Stimulated activated CD8-positive, alpha-beta memory T cell treated with anti-CD3 and anti-CD28 coated beads, Interleukin-12 subunit alpha, Interleukin-12 subunit beta, amount 100 ng/mL, for 24 hours (primary cell): ENCODE data around the gene TRIM63.

ENCODE experiments used
- DNase-seq: peaks from one replicate; pipeline ENCODE4 v3.0.0-alpha.2; 2020; ENCODE audit errors: extremely low read depth

Gene TRIM63

DNA sequence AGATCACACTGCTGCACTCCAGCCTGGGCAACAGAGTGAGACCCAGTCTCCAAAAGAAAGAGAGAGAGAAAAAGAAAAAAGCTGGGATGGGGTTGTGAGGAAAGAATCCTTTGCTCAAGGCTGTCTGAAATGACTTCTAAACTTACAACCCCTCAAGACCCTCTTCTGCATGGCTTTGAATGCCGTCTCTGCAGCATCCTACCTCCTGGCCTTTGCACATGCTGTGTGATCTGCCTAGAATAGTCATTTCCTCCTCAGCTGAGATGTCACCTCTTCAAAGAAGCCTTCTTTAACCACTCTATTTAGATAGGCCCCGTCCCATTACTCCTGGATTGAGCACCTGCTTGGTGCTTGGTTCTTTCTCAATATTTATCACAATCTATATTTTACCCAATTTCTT is 17.4 kb upstream of the TRIM63 start:
- no peak for DNase-seq

GRCh38 chr1:26084091-26084561 is 16.7 kb upstream of the TRIM63 start:
- no peak for DNase-seq

DNA sequence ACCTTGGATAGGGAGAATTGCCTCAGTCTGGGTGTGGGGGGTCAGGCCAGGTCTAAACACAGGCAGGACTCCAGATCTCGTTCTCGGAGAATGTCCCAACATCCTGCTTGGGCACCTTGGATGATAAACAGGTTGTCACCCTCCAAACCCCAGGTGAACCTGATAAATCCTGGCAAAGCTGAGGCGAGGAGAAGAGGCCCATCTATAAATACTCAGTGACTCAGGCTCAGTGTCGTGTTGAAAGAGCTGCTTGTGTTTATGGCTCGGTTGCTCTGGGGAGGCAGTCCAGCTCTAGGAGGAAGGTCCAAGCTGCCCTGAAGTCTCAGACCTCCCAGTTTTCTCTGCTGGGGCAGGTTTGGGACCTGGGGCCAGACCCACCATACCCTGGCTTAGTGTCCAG is 15.8 kb upstream of the TRIM63 start:
- no peak for DNase-seq

DNA sequence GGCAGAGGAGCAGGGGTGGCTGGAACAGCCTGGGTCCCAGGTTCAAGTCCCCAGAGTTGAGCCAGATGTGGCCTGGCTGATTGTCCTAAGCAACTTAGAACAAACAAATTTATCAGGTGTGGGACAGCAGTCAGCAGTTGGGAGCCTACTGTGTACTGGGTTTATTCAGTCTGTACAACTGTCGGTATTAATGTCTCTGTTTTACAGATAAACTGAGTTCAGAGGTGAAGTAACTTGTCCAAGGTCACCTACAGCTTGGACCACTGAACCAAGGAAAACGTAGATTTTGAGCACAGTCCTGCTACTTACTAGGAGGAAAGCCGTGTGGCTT is 14.6 kb upstream of the TRIM63 start:
- DNase-seq = no peak

DNA sequence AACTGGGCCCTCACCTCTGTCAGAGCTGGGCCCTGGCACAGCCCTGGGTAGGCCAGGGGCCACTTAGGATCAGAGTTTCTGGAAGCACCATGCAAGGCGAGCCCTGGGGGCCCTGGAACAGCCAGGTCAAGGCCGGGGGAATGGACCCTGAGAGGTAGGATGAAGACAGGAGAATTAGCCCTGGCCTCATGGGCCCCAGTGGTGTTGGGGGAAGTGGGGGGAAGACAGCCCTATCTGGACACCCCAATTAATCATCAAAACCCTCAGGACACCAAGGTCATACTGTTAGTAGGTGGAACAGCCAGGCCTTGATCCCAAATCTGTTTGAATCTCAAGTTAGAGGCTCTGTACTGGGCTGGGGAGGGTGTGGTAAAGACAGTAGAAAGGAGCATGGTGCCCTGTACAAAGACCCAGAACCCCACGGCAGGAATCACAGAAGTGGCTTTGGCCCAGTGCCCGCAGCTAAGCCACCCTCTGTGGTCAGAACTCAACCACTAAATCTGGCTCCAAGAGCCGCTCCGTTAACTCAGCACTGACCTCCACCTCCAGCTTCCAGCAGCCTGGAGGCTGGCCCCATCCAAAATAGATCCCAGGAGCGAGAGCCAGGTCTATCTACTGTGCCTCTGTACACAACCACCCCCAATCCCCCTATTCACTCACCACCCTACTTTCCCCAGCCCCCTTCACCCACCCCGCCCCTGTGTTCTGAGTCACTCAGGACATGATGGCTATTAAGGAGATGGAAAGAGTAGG is 14.0 kb upstream of the TRIM63 start:
- DNase-seq = no peak

DNA sequence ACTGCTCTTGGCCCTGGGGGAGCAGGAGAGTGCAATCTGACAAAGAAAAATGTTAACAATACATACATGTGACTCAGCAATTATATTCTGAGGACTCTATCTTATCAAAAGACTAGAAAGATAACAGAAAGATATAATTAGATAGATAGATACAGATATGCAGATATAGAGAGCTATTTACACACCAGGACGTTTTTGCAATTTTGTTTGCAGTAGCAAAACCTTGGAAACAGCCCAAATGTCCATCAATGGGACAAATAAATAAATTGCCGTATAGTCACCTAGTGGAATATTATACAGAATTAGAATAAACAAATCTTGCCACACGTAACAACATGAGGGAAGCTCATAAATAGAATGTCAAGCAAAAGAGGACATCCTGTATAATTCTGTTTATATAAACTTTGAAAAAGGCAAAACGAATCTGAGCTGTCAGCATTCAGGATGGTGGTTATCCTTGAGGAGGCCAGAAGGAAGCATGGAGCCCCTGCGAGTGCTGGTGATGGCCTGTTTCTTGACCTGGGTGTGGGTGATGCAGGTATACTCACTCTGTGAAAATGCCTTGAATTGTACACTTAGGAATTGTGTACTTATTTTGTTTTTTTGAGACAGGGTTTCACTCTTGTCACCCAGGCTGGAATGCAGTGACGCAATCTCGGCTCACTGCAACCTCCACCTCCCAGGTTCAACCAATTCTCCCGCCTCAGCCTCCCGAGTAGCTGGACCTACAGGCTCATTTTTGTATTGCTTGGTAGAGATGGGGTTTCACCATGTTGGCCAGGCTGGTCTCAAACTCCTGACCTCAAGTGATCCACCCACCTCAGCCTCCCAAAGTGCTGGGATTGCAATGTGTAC is 12.8 kb upstream of the TRIM63 start:
- no peak for DNase-seq

- no peak for DNase-seq
Measured at GRCh38 chr1:26079178-26079563, 11.7 kb upstream of the TRIM63 start.

- DNase-seq = no peak
Measured at GRCh38 chr1:26078286-26079177, 11.1 kb upstream of the TRIM63 start.

DNA sequence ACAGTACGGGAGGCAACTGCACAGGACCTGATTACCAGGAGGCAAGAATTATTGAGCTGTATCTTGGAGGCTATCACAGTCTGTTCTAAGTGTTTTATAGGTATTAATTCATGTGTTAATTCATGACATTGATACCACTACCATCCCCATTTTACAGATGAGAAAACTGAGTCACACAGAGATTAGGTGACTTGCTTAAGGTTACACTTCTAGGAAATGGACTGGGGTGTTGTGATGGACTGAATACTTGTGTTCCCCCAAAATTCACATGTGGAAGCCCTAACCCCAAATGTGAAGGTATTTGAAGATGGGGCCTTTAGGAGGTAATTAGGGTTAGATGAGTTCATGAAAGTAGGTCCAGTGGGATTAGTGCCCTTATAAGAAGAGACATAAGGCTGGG is 10.1 kb upstream of the TRIM63 start:
- no peak for DNase-seq

DNA sequence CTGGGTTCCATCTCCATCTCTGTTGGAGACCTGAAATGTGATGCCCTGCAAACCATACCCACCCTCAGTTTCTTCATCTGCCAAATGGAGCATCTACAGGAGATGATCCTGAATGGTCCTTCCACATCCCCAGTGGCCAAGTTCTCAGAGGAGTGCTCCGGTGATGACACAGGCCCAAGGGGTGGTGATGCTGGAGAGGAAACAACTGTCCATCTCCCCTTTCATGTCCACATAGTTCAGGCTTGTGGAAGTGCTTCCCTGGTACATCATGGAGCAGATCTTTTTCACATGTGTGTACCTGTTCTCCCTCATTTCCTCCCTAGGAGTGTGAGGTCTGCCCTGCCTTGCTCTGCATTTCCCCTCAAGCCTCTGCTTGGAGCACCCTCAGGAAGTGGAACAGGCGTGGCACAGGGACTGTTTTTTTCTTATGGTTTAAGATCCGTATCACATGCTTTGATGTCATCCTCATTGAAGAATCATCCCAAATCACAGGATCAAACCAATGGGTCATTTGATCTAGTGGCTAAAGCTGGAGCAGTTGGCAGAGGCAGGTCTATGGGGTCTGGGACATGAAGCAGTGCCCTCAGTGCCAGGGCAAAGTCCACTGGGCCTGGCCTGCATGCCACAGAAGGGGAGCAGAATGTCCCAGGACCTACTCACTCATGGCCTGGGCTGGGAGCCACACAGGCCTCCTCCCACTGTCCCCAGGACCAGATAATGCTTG is 8.2 kb upstream of the TRIM63 start:
- DNase-seq = no peak

DNA sequence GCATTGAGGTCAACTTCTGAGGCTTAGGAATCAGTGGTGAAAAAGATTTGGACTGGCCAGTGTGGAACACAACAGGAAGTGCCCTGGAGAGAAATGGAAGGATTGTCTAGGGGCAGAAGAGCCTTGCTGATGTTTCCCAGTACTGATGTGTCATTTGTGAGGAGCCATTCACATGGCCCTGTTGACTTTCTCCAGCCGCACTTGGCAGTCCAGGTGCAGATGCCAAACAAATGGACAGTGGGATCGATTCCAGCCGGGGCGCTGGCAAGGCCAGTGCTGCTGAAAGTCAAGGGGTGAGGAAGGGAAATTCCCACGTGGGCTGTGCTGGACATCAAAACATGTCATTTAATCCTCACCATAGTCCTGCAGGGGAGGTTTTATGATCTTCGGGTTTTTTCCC is 4.9 kb upstream of the TRIM63 start:
- DNase-seq = no peak

GRCh38 chr1:26070963-26071342 is 3.5 kb upstream of the TRIM63 start:
- DNase-seq = no peak

GRCh38 chr1:26070296-26070962 is 3.0 kb upstream of the TRIM63 start:
- no peak for DNase-seq

DNA sequence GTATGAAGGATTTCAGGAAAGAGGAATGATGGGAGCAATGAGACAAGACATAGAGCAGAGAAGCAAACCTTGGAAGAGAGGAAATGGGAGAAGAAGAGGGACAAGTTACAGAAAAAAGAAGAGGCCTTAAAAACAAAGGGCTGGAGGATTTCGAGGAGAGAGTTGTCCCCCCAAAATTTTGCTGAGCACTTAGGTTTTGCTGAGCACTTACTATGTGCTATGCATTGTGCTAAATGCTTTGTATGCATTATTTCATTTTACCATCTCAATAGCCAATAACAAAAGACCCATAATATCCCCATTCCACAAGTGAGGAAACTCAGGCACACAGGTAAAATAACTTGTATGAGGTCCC is 2.5 kb upstream of the TRIM63 start:
- DNase-seq = no peak

GRCh38 chr1:26066857-26067256 is 573 bp downstream of the TRIM63 start:
- no peak for DNase-seq

DNA sequence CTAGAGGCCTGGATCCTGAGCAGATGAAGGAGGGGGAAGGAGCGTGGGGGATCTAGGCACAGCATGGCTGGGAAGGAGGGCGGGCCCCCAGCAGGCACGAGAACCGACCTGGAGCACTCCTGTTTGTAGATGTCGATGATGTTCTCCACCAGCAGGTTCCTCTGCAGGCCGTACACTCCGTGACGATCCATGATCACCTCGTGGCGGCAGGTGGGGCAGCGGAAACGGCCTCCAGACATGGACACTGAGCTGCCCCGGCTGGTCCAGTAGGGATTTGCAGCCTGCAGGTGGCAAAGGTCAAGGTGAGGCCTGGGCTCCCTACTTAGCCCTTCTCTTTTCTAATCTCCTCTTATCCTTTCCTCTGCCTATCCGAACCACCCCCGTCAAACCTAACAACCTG is 1.3 kb downstream of the TRIM63 start:
- DNase-seq = no peak

DNA sequence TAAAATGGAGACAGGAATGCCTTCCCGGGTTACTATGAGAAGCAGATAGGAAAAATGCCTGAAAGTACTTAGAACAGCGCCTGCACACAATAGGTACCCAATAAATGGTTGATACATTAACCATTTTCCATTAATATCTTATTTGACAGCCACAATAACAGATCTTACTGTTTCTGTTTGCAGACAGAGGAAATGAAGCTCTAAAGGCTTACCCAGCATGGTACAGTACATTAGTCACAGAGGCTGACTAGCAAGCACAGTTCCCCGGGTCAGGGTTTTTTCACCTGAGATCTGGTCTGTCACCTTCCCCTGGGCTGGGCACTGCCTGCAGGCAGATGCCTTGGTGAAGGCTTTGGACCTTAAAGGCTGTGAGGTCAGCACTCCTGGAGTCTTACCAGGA is 2.9 kb downstream of the TRIM63 start:
- no peak for DNase-seq

DNA sequence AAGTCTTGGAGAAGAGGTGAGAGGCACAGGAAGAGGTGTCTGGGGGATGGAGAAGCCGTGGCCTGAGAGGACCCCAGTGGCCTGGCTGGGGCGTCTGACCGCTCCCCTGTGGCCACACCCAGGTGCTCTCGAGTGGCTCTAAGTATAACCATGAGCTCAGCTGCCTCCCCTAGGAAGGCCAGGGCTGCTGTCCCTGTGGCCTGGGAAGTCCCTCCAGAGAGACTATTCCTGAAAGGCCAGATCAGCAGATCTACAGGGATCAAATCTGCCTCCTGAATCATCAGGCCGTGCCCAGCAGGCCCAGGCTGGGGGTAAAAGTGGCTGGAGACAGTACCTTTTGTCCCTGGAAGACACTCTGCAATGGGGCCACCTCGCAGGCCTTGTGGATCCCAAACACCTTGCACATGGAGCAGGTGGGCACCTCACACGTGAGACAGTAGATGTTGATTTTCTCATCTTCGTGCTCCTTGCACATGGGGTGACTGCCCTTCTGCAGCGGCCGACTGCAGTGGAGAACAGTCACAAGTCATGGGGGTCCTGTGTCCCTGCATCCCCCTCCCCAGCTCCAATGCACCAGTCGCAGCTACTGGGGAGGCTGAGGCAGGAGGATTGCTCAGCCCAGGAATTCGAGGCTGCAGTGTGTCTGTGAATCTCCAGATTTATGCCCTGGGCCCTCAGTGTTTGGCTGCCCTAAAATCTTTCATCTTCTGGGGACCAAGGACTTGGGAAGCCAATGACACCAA is 6.4 kb downstream of the TRIM63 start:
- no peak for DNase-seq

DNA sequence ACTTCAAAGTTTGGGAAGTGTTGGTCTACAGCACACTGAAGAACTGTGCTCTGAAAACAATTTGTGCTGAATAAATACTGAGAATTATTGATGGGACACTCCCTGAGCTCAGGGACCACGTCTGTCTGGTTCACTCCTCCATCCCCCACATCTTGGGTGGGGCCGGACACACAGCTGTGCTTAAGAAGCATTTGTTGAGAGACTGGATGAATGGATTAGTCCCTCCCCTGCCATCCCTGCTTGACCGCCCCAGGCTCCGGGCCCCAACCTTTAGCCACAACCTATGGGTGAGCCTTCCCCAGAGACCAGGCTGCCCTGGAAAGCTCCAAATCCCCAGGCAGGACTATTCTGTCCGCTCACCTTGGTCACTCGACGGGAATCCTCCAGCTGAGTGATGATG is 7.5 kb downstream of the TRIM63 start:
- no peak for DNase-seq

DNA sequence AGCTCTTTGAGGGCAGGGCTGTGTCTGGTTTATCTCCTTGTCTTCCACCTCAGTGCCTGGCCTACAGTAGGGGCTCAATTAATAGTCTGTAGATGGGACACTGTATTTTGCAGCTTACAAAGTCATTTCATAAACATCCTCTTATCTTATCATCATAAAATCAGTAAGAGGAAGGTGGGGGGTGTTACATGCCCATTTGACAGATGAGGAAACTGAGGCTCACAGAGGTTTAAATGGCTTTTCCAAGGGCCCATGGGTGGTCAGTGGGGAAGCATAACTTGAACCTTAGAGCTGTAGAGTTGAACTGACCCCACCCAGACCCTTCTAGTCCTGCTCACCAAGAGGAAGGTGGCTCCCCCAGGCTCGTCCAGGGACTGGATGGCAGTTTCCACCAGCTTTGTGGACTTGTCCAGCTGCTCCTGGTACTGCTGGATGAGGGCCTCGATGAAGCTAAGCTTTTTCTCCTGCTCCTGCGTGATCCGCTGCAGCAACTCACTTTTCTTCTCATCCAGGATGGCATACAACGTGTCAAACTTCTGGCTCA is 9.3 kb downstream of the TRIM63 start:
- DNase-seq = no peak
